Suprapubic skin (tissue), 4 donors: Measurements from ENCODE around the gene ANXA2R.

Source experiments
- EP300 ChIP-seq: sonication (generic); formaldehyde crosslinking; IDR thresholded peaks from one replicate; pipeline ENCODE4 v1.6.1; 2017; ENCODE audit warnings: antibody characterized with exemption
- POLR2A ChIP-seq, 2 donors: fragments of 450-650 bp; IDR thresholded peaks; one replicate each; pipeline ENCODE4 v1.6.1; 2017; ENCODE audit warnings: antibody characterized with exemption in 2 of 2, mild to moderate bottlenecking in 2 of 2, moderate library complexity in 2 of 2
- POLR2AphosphoS5 ChIP-seq, 3 donors: sonication (generic); formaldehyde crosslinking; IDR thresholded peaks; one replicate each; pipeline ENCODE4 v1.6.1; 2017; ENCODE audit warnings: antibody characterized with exemption in 3 of 3
- TF ChIP-seq, protein P1 (sequence below), 2 donors: fragments of 200-600 bp in 1 of 2; fragments of 450-650 bp in 1 of 2; sonication (generic) in 1 of 2; IDR thresholded peaks; one replicate each; pipeline ENCODE4 v1.5.1; 2016 to 2019; ENCODE audit warnings: antibody characterized with exemption in 2 of 2, mild to moderate bottlenecking in 1 of 2, moderate library complexity in 1 of 2

DNA sequence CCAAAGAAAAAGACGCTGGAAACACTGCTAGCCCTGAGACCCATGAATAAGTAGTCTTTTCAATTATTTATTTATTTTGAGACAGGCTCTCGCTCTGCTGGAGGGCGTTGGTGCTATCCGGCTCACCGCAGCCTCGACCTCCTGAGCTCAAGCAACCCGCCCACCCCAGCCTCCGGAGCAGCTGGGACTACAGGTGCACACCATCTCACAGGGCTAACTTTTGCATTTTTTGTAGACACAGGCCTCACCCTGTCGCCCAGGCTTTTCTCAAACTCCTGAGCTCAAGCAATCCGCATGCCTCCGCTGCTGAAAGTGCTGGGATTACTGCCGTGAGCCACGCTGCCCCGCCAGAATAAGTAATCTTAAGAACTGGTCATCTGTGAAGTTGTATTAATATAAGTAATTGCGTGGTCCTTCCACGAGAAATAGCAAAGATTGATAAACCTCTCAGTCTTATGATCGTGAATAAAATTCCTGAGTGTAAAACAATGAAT lies 1.6 kb downstream of the ANXA2R start:
- TF ChIP-seq POLR2A (IDR thresholded peaks at IDR 0.05) = no peak
- TF ChIP-seq, protein P1, sequence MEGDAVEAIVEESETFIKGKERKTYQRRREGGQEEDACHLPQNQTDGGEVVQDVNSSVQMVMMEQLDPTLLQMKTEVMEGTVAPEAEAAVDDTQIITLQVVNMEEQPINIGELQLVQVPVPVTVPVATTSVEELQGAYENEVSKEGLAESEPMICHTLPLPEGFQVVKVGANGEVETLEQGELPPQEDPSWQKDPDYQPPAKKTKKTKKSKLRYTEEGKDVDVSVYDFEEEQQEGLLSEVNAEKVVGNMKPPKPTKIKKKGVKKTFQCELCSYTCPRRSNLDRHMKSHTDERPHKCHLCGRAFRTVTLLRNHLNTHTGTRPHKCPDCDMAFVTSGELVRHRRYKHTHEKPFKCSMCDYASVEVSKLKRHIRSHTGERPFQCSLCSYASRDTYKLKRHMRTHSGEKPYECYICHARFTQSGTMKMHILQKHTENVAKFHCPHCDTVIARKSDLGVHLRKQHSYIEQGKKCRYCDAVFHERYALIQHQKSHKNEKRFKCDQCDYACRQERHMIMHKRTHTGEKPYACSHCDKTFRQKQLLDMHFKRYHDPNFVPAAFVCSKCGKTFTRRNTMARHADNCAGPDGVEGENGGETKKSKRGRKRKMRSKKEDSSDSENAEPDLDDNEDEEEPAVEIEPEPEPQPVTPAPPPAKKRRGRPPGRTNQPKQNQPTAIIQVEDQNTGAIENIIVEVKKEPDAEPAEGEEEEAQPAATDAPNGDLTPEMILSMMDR (IDR thresholded peaks at IDR 0.05) = no peak
- no peak for TF ChIP-seq EP300
- no peak for TF ChIP-seq POLR2AphosphoS5 (IDR thresholded peaks at IDR 0.05)
